ENCODE results near the gene DUSP7.

DNA sequence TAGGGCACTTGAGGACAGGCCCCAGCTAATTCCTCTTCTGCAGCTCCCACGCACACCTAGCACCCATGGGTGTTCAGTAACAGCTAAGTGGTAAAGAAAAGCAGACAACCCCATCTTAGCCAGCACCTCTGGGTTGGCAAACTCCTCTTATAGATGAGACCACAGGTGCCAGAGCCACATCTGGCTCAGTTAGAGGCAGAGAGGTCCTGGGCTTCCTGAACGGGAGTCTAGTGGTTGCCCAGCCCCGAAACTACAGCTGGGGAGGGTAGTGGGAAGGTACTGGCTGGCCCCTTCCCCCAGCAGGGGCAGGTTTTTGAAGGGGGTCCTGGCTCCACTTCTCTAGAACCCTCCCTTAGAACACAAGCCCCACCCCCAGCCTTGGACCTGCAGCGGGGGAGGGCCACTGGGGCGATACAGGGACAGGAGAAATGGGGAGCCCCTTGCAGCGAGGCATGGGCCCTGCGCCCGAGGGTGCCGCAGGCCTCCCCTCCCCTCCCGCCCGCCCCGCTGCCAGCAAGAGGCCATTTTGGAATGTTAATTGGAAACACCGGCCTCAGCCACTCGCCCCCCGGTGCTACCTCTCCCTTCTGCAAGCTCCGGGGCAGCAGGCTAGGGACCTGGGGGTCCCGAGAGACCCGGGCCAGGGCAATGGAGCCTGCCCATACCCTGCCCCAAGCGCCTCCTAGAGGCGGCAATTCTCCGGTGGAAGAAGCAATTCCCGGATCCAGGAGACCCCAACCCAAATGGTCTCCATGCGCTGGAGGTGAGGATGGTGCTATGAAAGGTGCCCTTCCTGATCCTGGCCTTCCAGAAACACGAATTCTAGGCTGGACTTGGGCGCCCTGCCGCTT lies 1.5 kb downstream of the DUSP7 start:
- TF ChIP-seq, protein P1, sequence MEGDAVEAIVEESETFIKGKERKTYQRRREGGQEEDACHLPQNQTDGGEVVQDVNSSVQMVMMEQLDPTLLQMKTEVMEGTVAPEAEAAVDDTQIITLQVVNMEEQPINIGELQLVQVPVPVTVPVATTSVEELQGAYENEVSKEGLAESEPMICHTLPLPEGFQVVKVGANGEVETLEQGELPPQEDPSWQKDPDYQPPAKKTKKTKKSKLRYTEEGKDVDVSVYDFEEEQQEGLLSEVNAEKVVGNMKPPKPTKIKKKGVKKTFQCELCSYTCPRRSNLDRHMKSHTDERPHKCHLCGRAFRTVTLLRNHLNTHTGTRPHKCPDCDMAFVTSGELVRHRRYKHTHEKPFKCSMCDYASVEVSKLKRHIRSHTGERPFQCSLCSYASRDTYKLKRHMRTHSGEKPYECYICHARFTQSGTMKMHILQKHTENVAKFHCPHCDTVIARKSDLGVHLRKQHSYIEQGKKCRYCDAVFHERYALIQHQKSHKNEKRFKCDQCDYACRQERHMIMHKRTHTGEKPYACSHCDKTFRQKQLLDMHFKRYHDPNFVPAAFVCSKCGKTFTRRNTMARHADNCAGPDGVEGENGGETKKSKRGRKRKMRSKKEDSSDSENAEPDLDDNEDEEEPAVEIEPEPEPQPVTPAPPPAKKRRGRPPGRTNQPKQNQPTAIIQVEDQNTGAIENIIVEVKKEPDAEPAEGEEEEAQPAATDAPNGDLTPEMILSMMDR (IDR thresholded peaks at IDR 0.05) = peak; percentile 46
- TF ChIP-seq EP300 (IDR thresholded peaks at IDR 0.05; ENCODE audit: borderline replicate concordance in 1 of 2, low read depth in 1 of 2, low read length in 1 of 2) = no peak
- TF ChIP-seq RFX5 (IDR thresholded peaks at IDR 0.05; ENCODE audit: low read length) = no peak
- TF ChIP-seq NRF1 (IDR thresholded peaks at IDR 0.05; ENCODE audit: low read depth, low read length) = no peak
- no peak for TF ChIP-seq MXI1 (IDR thresholded peaks at IDR 0.05; ENCODE audit: low read depth, low read length)
- TF ChIP-seq, protein P2, sequence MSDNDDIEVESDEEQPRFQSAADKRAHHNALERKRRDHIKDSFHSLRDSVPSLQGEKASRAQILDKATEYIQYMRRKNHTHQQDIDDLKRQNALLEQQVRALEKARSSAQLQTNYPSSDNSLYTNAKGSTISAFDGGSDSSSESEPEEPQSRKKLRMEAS (IDR thresholded peaks at IDR 0.05; ENCODE audit: low read depth) = no peak
- TF ChIP-seq, protein P3, sequence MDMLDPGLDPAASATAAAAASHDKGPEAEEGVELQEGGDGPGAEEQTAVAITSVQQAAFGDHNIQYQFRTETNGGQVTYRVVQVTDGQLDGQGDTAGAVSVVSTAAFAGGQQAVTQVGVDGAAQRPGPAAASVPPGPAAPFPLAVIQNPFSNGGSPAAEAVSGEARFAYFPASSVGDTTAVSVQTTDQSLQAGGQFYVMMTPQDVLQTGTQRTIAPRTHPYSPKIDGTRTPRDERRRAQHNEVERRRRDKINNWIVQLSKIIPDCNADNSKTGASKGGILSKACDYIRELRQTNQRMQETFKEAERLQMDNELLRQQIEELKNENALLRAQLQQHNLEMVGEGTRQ (IDR thresholded peaks at IDR 0.05; ENCODE audit: borderline replicate concordance, low read depth, low read length) = no peak
- TF ChIP-seq, protein P4, sequence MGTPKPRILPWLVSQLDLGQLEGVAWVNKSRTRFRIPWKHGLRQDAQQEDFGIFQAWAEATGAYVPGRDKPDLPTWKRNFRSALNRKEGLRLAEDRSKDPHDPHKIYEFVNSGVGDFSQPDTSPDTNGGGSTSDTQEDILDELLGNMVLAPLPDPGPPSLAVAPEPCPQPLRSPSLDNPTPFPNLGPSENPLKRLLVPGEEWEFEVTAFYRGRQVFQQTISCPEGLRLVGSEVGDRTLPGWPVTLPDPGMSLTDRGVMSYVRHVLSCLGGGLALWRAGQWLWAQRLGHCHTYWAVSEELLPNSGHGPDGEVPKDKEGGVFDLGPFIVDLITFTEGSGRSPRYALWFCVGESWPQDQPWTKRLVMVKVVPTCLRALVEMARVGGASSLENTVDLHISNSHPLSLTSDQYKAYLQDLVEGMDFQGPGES (IDR thresholded peaks at IDR 0.05; ENCODE audit: low read depth, low read length) = no peak
- peak; percentile 34; the same call in 1 of the 2 replicates for TF ChIP-seq TCF12 (IDR thresholded peaks at IDR 0.05)
